Measurements from ENCODE around the gene ZNF219. TPM values are rescaled to one million over a fixed set of nuclear protein-coding genes. Genes with fewer than 3 reads are reported as not detected.

The ZNF219 gene
- total and polyA plus RNA-seq, 2 of the 13 experiments (the other 11 are each of a cell fraction or from before 2014, with no cell fraction given), result 34.5 to 36.6 TPM

- TF ChIP-seq U2AF2 (IDR thresholded peaks at IDR 0.05; ENCODE audit: low read depth, low read length), result no peak
- no peak for TF ChIP-seq SMAD1 (CRISPR knock-in tag; IDR thresholded peaks at IDR 0.05; ENCODE audit: borderline replicate concordance, low read depth)
- TF ChIP-seq PTBP1 (IDR thresholded peaks at IDR 0.05; ENCODE audit: low read depth, low read length, poor library complexity, severe bottlenecking), result peak; percentile 69
- TF ChIP-seq TFAP4 (IDR thresholded peaks at IDR 0.05; ENCODE audit: borderline replicate concordance, low read depth), result peak; percentile 60; the same call in 1 of the 2 replicates
- no peak; the same call in 1 of the 2 replicates for TF ChIP-seq ZFP90 (CRISPR knock-in tag; IDR thresholded peaks at IDR 0.05; ENCODE audit: borderline replicate concordance)
- no peak for TF ChIP-seq ZNF282 (IDR thresholded peaks at IDR 0.05; ENCODE audit: partially characterized antibody)
- 0 out of 2 replicates have a peak, but pooled peaks have one; percentile 17 for TF ChIP-seq KDM5B (CRISPR knock-in tag; IDR thresholded peaks at IDR 0.05; ENCODE audit: borderline replicate concordance)
- TF ChIP-seq RARA (CRISPR knock-in tag; IDR thresholded peaks at IDR 0.05), result peak; percentile 84
- no peak; the same call in 1 of the 2 replicates for TF ChIP-seq KAT8 (CRISPR knock-in tag; IDR thresholded peaks at IDR 0.05)
- TF ChIP-seq REL (CRISPR knock-in tag; conservative IDR thresholded peaks at IDR 0.05), result no peak
- no peak for TF ChIP-seq TBX3 (IDR thresholded peaks at IDR 0.05; ENCODE audit: borderline replicate concordance)
- TF ChIP-seq ELF3 (CRISPR knock-in tag; IDR thresholded peaks at IDR 0.05), result no peak; the same call in 1 of the 2 replicates
- TF ChIP-seq ZSCAN25 (CRISPR knock-in tag; IDR thresholded peaks at IDR 0.05), result peak; percentile 35
- TF ChIP-seq HINFP (CRISPR knock-in tag; IDR thresholded peaks at IDR 0.05; ENCODE audit: low read depth), result peak; percentile 79; the same call in 1 of the 2 replicates
- TF ChIP-seq ZBTB38 (CRISPR knock-in tag; IDR thresholded peaks at IDR 0.05), result no peak
- TF ChIP-seq MTERF4 (CRISPR knock-in tag; IDR thresholded peaks at IDR 0.05), result no peak; the same call in 1 of the 2 replicates
- TF ChIP-seq THAP9 (CRISPR knock-in tag; IDR thresholded peaks at IDR 0.05; ENCODE audit: borderline replicate concordance), result peak; percentile 90; the same call in 1 of the 2 replicates
- peak; percentile 67 for TF ChIP-seq RBFOX2 (IDR thresholded peaks at IDR 0.05; ENCODE audit: low read depth, low read length)
- TF ChIP-seq, protein P1, sequence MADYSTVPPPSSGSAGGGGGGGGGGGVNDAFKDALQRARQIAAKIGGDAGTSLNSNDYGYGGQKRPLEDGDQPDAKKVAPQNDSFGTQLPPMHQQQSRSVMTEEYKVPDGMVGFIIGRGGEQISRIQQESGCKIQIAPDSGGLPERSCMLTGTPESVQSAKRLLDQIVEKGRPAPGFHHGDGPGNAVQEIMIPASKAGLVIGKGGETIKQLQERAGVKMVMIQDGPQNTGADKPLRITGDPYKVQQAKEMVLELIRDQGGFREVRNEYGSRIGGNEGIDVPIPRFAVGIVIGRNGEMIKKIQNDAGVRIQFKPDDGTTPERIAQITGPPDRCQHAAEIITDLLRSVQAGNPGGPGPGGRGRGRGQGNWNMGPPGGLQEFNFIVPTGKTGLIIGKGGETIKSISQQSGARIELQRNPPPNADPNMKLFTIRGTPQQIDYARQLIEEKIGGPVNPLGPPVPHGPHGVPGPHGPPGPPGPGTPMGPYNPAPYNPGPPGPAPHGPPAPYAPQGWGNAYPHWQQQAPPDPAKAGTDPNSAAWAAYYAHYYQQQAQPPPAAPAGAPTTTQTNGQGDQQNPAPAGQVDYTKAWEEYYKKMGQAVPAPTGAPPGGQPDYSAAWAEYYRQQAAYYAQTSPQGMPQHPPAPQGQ (CRISPR knock-in tag; IDR thresholded peaks at IDR 0.05; ENCODE audit: borderline replicate concordance), result no peak
Observed at GRCh38 chr14:21069388-21070082, 28.9 kb downstream of the ZNF219 start (continued).

All from HepG2 (cell line).